HEK293 (cell line): ENCODE results near the gene SLC25A42.

Experiments used
- CTCF ChIA-PET: fragments of 350-600 bp; formaldehyde crosslinking; extraction: SDS; loops from one replicate; lab custom pipeline; 2021; ENCODE audit warnings: antibody characterized with exemption; lab: Yijun Ruan, JAX
- POLR2A ChIA-PET: fragments of 300-600 bp; formaldehyde crosslinking; extraction: SDS; loops from one replicate; lab custom pipeline; 2020; ENCODE audit warnings: antibody characterized with exemption, inconsistent platforms; lab: Yijun Ruan, JAX
- H3K27ac ChIP-seq: fragments of 200-500 bp; sonication (Bioruptor generic); 2 replicates; pipeline ENCODE4 v1.5.1; 2014; ENCODE audit warnings: low read depth, low read length, control low read depth, inconsistent platforms; ENCODE audit errors: extremely low read depth
- H3K36me3 ChIP-seq, 2 experiments: fragments of 200-500 bp in 1 of 2; sonication (Bioruptor generic) in 1 of 2; 1 replicate in 1 of 2; 2 replicates in 1 of 2; pipeline ENCODE4 v1.5.1; 2014 to 2017; ENCODE audit warnings: inconsistent platforms in 2 of 2, low read length in 2 of 2; ENCODE audit not compliant: control insufficient read depth in 2 of 2, insufficient read depth in 1 of 2
- H3K4me1 ChIP-seq: fragments of 200-500 bp; sonication (Bioruptor generic); 2 replicates; pipeline ENCODE4 v1.5.1; 2014; ENCODE audit warnings: mild to moderate bottlenecking, low read length, inconsistent platforms; ENCODE audit not compliant: control insufficient read depth, insufficient read depth
- H3K4me3 ChIP-seq: 2 replicates; pipeline ENCODE4 v1.5.1; 2011; ENCODE audit warnings: low read depth, mild to moderate bottlenecking, control low read depth, low read length, moderate library complexity
- H3K9me3 ChIP-seq: fragments of 200-500 bp; sonication (Bioruptor generic); 2 replicates; pipeline ENCODE4 v1.5.1; 2014; ENCODE audit warnings: low read depth, low read length, inconsistent platforms; ENCODE audit not compliant: control insufficient read depth, insufficient read depth
- IKZF3 ChIP-seq: fragments of 450-650 bp; IDR thresholded peaks from 2 replicates; pipeline ENCODE4 v1.5.0; 2018; ENCODE audit warnings: missing biosample characterization, mild to moderate bottlenecking, missing genetic modification characterization, moderate library complexity
- KLF17 ChIP-seq: fragments of 450-650 bp; formaldehyde crosslinking; IDR thresholded peaks from 2 replicates; pipeline ENCODE4 v1.5.1; 2016; ENCODE audit warnings: missing biosample characterization, missing genetic modification characterization
- KLF8 ChIP-seq: fragments of 450-650 bp; formaldehyde crosslinking; IDR thresholded peaks from 2 replicates; pipeline ENCODE4 v1.5.1; 2016; ENCODE audit warnings: missing biosample characterization, missing genetic modification characterization
- PRDM4 ChIP-seq: fragments of 450-650 bp; formaldehyde crosslinking; IDR thresholded peaks from 2 replicates; pipeline ENCODE4 v1.5.1; 2017; ENCODE audit warnings: missing biosample characterization, missing genetic modification characterization
- REPIN1 ChIP-seq: fragments of 450-650 bp; formaldehyde crosslinking; IDR thresholded peaks from 2 replicates; pipeline ENCODE4 v1.5.1; 2017; ENCODE audit warnings: missing biosample characterization, missing genetic modification characterization, low read depth
- SCRT2 ChIP-seq: fragments of 450-650 bp; formaldehyde crosslinking; IDR thresholded peaks from 2 replicates; pipeline ENCODE4 v1.5.1; 2016; ENCODE audit warnings: missing biosample characterization, missing genetic modification characterization
- SP3 ChIP-seq: fragments of 450-650 bp; formaldehyde crosslinking; IDR thresholded peaks from 2 replicates; pipeline ENCODE4 v1.5.1; 2016; ENCODE audit warnings: missing biosample characterization, missing genetic modification characterization
- WT1 ChIP-seq: fragments of 450-650 bp; formaldehyde crosslinking; IDR thresholded peaks from 2 replicates; pipeline ENCODE4 v1.5.1; 2016; ENCODE audit warnings: missing biosample characterization, missing genetic modification characterization
- ZBTB11 ChIP-seq: fragments of 450-650 bp; formaldehyde crosslinking; conservative IDR thresholded peaks from 2 replicates; pipeline ENCODE4 v1.5.1; 2016; ENCODE audit warnings: low read depth, missing biosample characterization, missing genetic modification characterization
- ZBTB44 ChIP-seq: fragments of 450-650 bp; IDR thresholded peaks from 2 replicates; pipeline ENCODE4 v1.5.1; 2018; ENCODE audit warnings: missing biosample characterization, mild to moderate bottlenecking, missing genetic modification characterization
- ZEB2 ChIP-seq: fragments of 450-650 bp; formaldehyde crosslinking; IDR thresholded peaks from 2 replicates; pipeline ENCODE4 v1.5.1; 2016; ENCODE audit warnings: missing biosample characterization, missing genetic modification characterization
- ZIC2 ChIP-seq: fragments of 450-650 bp; formaldehyde crosslinking; IDR thresholded peaks from 2 replicates; pipeline ENCODE4 v1.5.1; 2016; ENCODE audit warnings: missing biosample characterization, missing genetic modification characterization
- ZNF280C ChIP-seq: fragments of 450-650 bp; formaldehyde crosslinking; IDR thresholded peaks from 2 replicates; pipeline ENCODE4 v1.5.1; 2016; ENCODE audit warnings: missing biosample characterization, missing genetic modification characterization
- ZNF292 ChIP-seq: fragments of 450-650 bp; formaldehyde crosslinking; IDR thresholded peaks from 2 replicates; pipeline ENCODE4 v1.5.1; 2016; ENCODE audit warnings: low read depth, missing biosample characterization, missing genetic modification characterization, borderline replicate concordance
- ZNF398 ChIP-seq: fragments of 450-650 bp; formaldehyde crosslinking; IDR thresholded peaks from 2 replicates; pipeline ENCODE4 v1.5.1; 2017; ENCODE audit warnings: missing biosample characterization, missing genetic modification characterization
- ZNF488 ChIP-seq: fragments of 450-650 bp; formaldehyde crosslinking; IDR thresholded peaks from 2 replicates; pipeline ENCODE4 v1.5.1; 2016; ENCODE audit warnings: missing biosample characterization, missing genetic modification characterization
- ZNF571 ChIP-seq: fragments of 450-650 bp; formaldehyde crosslinking; IDR thresholded peaks from 2 replicates; pipeline ENCODE4 v1.5.0; 2017; ENCODE audit warnings: missing biosample characterization, missing genetic modification characterization
- ZNF600 ChIP-seq: fragments of 450-650 bp; formaldehyde crosslinking; IDR thresholded peaks from 2 replicates; pipeline ENCODE4 v1.5.1; 2016; ENCODE audit warnings: missing biosample characterization, missing genetic modification characterization
- ZNF843 ChIP-seq: fragments of 450-650 bp; formaldehyde crosslinking; IDR thresholded peaks from 2 replicates; pipeline ENCODE4 v1.5.1; 2016; ENCODE audit warnings: missing biosample characterization, missing genetic modification characterization
- ZSCAN16 ChIP-seq: fragments of 450-650 bp; formaldehyde crosslinking; IDR thresholded peaks from 2 replicates; pipeline ENCODE4 v1.5.1; 2016; ENCODE audit warnings: missing biosample characterization, missing genetic modification characterization

SLC25A42 gene

GRCh38 chr19:19040417-19040816 is 23.4 kb upstream of the SLC25A42 start:
- Histone ChIP-seq H3K4me3 (no peak overlapping the region), H3K36me3 (peaks cover 0 to 66% of the 10 kb centered on the region in 2 experiments; a peak in 2 of 3 replicates), H3K27ac (no peak overlapping the region), H3K4me1 (no peaks in the 10 kb centered on the region), H3K9me3 (no peaks in the 10 kb centered on the region)
- ChIA-PET POLR2A (no interaction called here), CTCF (interaction anchor here (0.6 to 1.3 kb wide), 3 partner anchors 9 to 12 kb away, joined by 3 to 4 read pairs (median 3); no protein-coding TSS in a partner anchor)
- no peak for TF ChIP-seq ZNF292 (tag by site-specific recombination)
- TF ChIP-seq SP3: no peak
- 0 out of 2 replicates have a peak, but pooled peaks have one; percentile 28 for TF ChIP-seq WT1 (tag by site-specific recombination)

- Histone ChIP-seq H3K4me1 (no peaks in the 10 kb centered on the region), H3K36me3 (peaks cover 0 to 57% of the 10 kb centered on the region in 2 experiments; a peak in 2 of 3 replicates), H3K4me3 (no peak overlapping the region), H3K27ac (no peak overlapping the region), H3K9me3 (no peaks in the 10 kb centered on the region)
- ChIA-PET POLR2A (no interaction called here), CTCF (interaction anchor here (0.8 kb wide), 1 partner anchor 12 kb away, joined by 4 read pairs; no protein-coding TSS in a partner anchor)
- TF ChIP-seq ZEB2 (no peak), ZNF843 (no peak), ZIC2 (tag by site-specific recombination) (no peak), ZNF488 (tag by site-specific recombination) (no peak), REPIN1 (tag by site-specific recombination) (no peak), ZNF600 (tag by site-specific recombination) (no peak), KLF17 (tag by site-specific recombination) (no peak), PRDM4 (no peak), SCRT2 (no peak), ZNF280C (tag by site-specific recombination) (no peak), ZSCAN16 (tag by site-specific recombination) (no peak), WT1 (tag by site-specific recombination) (no peak), ZNF571 (tag by site-specific recombination) (no peak), KLF8 (tag by site-specific recombination) (no peak), ZNF398 (tag by site-specific recombination) (no peak), ZBTB44 (tag by site-specific recombination) (no peak), IKZF3 (tag by site-specific recombination) (no peak), ZBTB11 (no peak)
These were observed 21.0 kb upstream of the SLC25A42 start for GRCh38 chr19:19042732-19043280.
